Right atrium auricular region (tissue), 2 donors: ENCODE results near the gene RNPEPL1. TPM values are rescaled to one million over a fixed set of nuclear protein-coding genes. Genes with fewer than 3 reads are reported as not detected.

ENCODE experiments used
- DNase-seq: peaks from one replicate; pipeline ENCODE4 v3.0.0-alpha.2; 2019; ENCODE audit warnings: low spot score
- H3K27ac ChIP-seq, 2 donors: fragments of 200-600 bp; sonication (generic); 1 replicate in 1 of 2; 2 replicates in 1 of 2; pipeline ENCODE4 v1.5.1; 2016 to 2019
- H3K27me3 ChIP-seq, 2 donors: fragments of 200-600 bp; sonication (generic); one replicate each; pipeline versions ENCODE4 v1.5.1 to v1.6.0; 2017 to 2019
- H3K36me3 ChIP-seq: fragments of 200-600 bp; sonication (generic); one replicate; pipeline ENCODE4 v1.5.1; 2016
- H3K4me1 ChIP-seq, 2 donors: fragments of 200-600 bp; sonication (generic); one replicate each; pipeline versions ENCODE4 v1.5.1 to v1.6.0; 2017 to 2019
- H3K4me3 ChIP-seq, 2 donors: fragments of 200-600 bp; sonication (generic); 1 replicate in 1 of 2; 2 replicates in 1 of 2; pipeline ENCODE4 v1.5.1; 2017 to 2019; ENCODE audit warnings: mild to moderate bottlenecking in 1 of 2, moderate library complexity in 1 of 2
- H3K9me3 ChIP-seq, 2 donors: fragments of 200-600 bp; sonication (generic); one replicate each; pipeline ENCODE4 v1.5.1; 2019
- total RNA-seq, 2 donors: library from RNA; depleted of rRNA; stranded (reverse); fragments of >200 nt; gene quantifications; one replicate each; pipeline ENCODE4 v1.1.0, GENCODE V29; 2016
- TF ChIP-seq, protein P1 (sequence below), 2 donors: fragments of 200-600 bp; sonication (generic); IDR thresholded peaks; one replicate each; pipeline ENCODE4 v1.5.1; 2019; ENCODE audit warnings: antibody characterized with exemption in 2 of 2

RNPEPL1 gene
- total RNA-seq, 2 donors from 2014 or later = 62.0 to 76.3 TPM

DNA sequence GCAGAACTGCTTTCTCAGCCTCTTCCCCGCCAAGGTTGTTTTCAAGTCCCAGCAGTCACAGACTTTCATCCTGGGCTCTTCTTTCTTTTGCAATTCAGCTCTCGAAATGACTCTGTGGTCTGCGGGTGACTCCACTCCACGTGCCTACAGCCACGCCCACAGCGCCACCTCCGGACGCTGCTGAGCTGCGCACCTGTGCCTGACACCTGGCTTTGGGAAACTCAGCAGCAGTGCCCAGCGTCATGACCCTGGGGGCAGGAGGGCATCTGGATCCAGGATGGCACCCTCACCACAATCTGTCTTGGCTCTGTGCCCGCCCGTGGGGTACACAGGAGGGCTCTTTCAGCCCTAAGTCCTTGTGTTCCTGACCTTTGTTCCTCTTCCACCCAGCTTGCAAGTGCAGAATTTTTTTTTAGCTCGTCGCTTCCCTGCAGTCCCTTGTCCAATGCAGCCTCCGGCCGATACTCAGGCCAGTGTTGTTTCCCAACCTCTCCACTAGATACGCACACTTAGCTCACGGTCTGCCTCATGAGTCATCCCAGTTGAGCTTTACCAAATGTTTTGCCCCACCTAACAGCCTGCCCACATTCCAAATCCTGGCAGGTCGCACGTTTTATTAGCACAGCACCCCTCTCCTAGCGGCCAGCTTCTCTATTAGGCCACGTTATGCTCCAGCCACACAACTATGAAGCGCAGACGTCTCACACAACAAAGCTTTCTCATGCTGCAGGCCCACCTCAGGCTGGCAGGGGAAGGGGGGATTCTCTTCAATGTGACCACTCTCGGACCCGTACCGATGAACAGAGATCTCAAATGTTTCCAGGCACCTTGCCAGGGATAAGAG lies 11.7 kb downstream of the RNPEPL1 start:
- TF ChIP-seq, protein P1, sequence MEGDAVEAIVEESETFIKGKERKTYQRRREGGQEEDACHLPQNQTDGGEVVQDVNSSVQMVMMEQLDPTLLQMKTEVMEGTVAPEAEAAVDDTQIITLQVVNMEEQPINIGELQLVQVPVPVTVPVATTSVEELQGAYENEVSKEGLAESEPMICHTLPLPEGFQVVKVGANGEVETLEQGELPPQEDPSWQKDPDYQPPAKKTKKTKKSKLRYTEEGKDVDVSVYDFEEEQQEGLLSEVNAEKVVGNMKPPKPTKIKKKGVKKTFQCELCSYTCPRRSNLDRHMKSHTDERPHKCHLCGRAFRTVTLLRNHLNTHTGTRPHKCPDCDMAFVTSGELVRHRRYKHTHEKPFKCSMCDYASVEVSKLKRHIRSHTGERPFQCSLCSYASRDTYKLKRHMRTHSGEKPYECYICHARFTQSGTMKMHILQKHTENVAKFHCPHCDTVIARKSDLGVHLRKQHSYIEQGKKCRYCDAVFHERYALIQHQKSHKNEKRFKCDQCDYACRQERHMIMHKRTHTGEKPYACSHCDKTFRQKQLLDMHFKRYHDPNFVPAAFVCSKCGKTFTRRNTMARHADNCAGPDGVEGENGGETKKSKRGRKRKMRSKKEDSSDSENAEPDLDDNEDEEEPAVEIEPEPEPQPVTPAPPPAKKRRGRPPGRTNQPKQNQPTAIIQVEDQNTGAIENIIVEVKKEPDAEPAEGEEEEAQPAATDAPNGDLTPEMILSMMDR (IDR thresholded peaks at IDR 0.05) = no peak
- no peaks in the 10 kb centered on the region for H3K9me3 ChIP-seq
- peaks cover 0 to 32% of the 10 kb centered on the region in 2 donors for H3K4me1 ChIP-seq
- H3K36me3 ChIP-seq = peaks cover 29% of the 10 kb centered on the region
- no peak overlapping the region for H3K4me3 ChIP-seq
- H3K27ac ChIP-seq = peak overlapping the region; percentile 59 to 65
- H3K27me3 ChIP-seq = no peaks in the 10 kb centered on the region
- peak; percentile 89 for DNase-seq

DNA sequence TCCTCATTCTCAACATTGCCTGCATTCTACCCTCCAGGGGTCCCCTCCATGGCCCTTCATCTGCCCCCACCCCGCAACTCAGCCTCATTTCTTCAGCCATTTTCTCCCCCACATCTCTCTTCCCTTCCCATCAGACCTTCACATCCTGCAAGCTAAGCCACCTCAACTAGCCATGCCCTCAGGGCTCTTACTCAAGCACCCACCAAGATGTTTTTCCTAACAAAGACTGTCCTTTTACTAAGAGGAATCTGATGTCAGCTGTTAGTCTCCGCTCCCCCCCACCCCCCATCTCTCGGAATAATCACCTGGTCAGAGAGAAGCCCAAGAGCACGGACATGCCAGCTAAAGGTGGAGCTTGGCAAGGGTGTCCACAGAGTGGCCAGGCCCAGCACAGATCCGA lies 13.5 kb downstream of the RNPEPL1 start:
- no peak for DNase-seq
- Histone ChIP-seq H3K4me3 (no peak overlapping the region), H3K36me3 (peaks cover 12% of the 10 kb centered on the region), H3K4me1 (peaks cover 0 to 41% of the 10 kb centered on the region in 2 donors), H3K27me3 (no peaks in the 10 kb centered on the region), H3K9me3 (no peaks in the 10 kb centered on the region), H3K27ac (no peak overlapping the region)
- TF ChIP-seq, protein P1 (IDR thresholded peaks at IDR 0.05) = no peak

DNA sequence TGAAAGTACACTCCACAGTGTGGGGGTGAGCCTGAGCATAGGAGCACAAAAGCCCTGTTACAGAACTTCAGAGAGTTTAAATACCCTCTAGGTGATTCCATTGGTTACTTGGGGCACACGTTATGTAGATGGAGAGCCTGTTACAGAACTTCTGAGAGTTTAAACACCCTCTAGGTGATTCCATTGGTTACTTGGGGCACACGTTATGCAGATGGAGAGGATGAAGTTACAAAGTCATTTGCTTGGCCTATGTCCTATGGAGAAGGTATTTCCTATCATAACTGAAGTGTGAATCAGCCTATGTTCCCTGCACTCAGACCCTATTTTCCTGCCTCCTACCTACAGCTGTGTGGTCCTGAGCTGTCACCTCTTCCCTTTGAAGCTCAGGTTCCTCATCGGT lies 14.5 kb downstream of the RNPEPL1 start:
- TF ChIP-seq, protein P1 (IDR thresholded peaks at IDR 0.05) = no peak
- Histone ChIP-seq H3K27ac (no peak overlapping the region), H3K9me3 (no peaks in the 10 kb centered on the region), H3K4me3 (no peak overlapping the region), H3K27me3 (no peaks in the 10 kb centered on the region), H3K4me1 (peaks cover 0 to 49% of the 10 kb centered on the region in 2 donors), H3K36me3 (peaks cover 4% of the 10 kb centered on the region)
- DNase-seq = no peak

DNA sequence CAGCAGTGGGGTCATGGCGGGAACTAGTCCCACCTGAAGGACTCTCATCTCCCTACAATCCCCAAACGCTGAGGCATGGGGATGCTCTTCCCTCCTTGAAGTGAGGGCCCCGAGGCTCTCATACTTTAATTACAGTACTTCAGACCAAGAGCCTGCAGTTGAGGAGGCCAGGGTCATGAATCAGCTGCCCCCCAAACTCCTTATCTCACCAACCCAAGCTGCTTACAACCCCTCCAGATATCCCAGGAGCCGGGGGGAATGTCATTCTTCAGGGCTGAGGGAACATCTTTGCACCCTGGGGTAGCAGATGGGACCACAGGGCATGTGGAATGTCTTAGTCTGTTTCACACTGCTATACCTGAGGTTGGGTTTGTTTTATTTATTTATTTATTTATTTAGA lies 15.5 kb downstream of the RNPEPL1 start:
- no peak for DNase-seq
- no peak overlapping the region for H3K4me3 ChIP-seq
- TF ChIP-seq, protein P1 (IDR thresholded peaks at IDR 0.05) = no peak
- no peak overlapping the region for H3K27ac ChIP-seq
- H3K27me3 ChIP-seq = no peaks in the 10 kb centered on the region
- no peaks in the 10 kb centered on the region for H3K36me3 ChIP-seq
- H3K9me3 ChIP-seq = no peaks in the 10 kb centered on the region
- peaks cover 0 to 57% of the 10 kb centered on the region in 2 donors for H3K4me1 ChIP-seq

DNA sequence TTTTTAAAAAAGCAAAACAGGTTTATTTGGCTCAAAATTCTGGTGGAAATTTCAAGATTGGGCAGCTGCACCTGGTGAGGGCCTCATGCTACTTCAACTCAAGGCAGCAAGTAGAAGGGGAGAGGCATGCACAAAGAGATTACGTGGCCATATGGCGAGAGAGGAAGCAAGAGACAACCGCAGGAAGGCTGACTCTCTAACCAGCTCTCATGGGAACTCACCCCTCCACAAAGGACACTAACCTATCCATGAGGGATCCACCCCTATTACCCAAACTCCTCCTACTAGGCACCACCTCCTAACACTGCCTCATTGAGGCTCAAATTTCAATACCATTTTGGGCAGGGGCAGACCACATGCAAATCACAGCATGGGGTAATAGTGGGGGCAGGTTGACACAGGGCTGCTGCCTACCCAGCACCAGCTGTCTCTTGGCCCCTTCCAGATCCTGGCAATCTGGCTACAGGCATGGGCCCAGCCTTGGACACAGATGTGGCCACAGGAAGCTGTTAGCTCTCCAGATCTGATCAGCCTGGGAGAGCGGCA lies 16.3 kb downstream of the RNPEPL1 start:
- H3K36me3 ChIP-seq = no peaks in the 10 kb centered on the region
- H3K9me3 ChIP-seq = no peaks in the 10 kb centered on the region
- no peak for DNase-seq
- H3K27ac ChIP-seq = no peak overlapping the region
- TF ChIP-seq, protein P1 (IDR thresholded peaks at IDR 0.05) = no peak
- H3K4me3 ChIP-seq = no peak overlapping the region
- H3K4me1 ChIP-seq = peaks cover 0 to 50% of the 10 kb centered on the region in 2 donors
- H3K27me3 ChIP-seq = no peaks in the 10 kb centered on the region
